Measurements from ENCODE around the gene DBNDD1.
"Not testable (repeated sequence)": the region's sequence is repeated elsewhere in the genome, so short reads cannot be mapped to it uniquely, and the experiment has no call there.

DBNDD1 gene

DNA sequence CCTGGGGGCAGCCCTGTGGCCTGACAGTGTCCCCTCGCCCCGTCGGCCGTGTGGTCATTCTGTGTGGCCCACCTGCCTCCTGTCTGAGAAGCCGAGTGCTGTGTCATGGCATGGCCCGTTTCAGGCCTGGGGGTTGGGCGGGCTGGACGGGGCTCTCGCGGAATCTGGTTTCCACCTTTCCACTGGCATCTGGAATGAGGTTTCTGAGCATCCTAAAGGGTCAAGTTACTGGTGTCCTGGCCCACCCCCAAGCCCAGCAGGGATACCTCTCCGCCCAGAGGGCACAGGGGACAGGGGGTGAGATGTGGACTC lies 7.8 kb downstream of the DBNDD1 start:
- no peak for DNase-seq (ENCODE audit: low read depth)

DNA sequence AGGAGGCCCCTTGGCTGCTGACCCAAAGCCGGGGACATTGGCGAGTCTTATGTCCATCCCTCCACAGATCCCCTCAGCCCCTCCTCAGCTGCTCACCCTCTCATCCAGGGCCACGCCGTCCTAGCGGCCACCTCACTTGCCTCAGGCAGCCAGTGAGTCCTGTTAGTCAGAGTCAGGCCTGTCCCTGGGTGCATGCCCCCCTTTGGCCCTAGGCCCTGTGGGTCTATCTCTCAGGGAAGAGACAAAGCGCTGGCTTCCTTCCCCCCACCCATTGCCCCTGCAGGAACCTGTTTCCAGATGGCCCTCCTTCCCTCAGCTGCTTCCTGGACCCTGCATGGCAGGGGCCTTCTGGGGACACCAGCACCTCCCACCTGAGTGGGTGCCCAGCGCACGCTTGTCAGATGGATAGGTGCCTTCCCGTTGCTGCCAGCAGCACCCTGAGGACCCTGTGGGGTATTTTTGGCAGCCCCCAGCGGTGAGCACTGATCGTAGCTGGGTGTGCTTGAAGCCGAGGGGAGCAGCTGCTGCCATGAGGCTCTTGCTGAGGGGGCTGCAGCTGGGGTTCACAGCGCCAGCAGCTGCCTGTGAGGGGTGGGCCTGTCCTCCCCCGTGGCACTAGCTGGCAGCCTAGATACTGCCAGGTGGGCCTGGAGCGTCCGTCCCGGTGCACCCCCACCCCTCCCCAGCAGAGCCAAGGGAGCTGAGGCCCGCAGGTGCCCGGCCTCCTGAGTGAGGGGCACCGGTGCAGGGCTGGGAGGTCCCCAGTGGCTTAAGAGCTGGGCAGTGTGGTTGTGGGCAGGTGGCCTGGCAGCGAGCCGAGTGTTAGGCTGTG lies 8.4 kb downstream of the DBNDD1 start:
- no peak for DNase-seq (ENCODE audit: low read depth)

DNA sequence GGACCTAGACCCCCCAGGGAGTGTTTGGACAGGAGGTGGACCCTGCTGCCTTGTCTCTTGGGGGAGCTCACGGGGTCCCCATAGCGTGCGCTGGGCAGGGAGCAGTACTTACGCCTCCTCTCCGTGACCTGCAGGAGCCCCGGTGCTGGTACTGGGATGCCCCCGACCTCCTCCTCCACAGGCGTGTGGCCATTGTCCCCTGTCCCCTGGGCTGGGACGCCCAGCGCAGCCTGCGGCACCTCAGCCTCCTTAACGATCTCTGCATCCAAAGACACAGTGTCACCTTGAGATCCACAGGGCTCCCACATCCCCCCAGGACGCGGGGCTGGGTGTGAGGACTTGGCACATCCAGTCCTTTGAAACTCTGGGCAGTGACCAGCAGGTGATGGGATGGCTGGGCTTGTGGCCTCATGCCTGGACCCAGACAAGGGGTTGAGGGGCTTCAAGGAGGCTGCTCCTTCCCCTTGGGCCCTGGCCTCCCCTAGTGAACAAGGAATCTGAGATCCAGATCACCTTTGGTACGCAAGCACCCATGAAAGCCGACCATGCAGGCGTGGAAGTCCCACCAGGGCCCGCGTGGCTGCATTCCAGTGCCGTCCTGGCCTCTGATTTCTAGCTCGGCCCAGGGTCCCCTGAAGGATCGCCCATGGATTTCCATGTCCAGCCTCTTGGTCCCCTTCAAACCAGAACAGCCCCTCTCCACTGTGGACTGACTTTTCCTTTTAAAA lies 9.9 kb downstream of the DBNDD1 start:
- DNase-seq (ENCODE audit: low read depth): no peak

DNA sequence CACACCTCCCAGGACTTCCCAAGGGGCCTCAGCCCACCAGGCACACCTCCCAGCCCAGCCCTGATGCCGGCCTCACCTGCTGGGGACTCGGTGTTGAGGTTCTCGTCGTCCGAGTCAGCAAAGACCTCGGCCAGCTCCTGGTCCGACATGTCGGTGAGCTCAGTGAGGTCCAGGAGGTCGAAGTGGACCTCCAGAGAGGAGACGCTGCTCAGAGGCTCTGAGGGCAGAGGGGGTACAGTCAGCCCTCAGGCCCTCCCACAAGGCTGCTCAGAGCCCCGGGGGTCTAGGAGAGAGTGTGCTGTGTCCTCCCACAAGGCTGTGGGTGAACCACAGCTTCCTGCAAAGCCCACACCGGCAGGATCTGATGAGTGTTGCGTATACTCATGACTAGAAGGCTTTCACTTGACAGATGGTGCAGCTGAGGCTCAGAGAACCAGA lies 10.5 kb downstream of the DBNDD1 start:
- no peak for DNase-seq (ENCODE audit: low read depth)

DNA sequence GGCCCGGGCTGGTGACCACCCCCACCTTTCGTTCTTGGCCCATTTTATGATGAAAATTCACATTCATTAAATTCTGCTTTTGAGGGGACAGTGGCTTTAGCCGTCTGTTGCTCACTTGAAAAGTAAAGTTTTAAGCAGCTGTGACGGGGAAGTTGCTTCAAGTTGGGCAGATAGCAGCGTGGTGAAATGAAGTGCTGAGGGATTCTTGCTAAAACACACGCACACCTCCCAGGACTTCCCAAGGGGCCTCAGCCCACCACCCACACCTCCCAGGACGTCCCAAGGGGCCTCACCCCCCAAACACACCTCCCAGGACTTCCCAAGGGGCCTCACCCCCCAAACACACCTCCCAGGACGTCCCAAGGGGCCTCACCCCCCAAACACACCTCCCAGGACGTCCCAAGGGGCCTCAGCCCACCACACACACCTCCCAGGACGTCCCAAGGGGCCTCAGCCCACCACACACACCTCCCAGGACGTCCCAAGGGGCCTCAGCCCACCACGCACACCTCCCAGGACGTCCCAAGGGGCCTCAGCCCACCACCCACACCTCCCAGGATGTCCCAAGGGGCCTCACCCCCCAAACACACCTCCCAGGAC lies 11.5 kb downstream of the DBNDD1 start:
- not testable (repeated sequence) for DNase-seq (ENCODE audit: low read depth)

DNA sequence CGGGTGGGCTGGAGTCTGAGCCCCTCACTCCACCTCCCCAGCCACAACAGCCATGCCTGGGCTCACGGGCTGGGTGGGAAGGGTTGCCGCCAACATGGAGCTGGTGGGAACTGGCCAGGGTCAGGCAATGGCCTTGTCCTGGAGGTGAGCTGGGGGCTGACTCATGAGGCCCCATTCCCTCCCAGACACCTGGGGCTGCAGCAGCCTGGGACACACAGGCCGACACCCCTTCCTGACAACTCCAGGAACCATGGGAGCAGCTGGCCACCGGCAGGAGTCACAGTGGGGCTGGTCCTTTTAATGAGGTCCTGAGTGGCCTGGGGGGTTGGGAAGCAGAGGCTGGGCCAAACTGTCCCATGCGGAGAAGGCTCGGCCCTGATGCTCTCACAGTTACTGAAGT lies 12.2 kb downstream of the DBNDD1 start:
- DNase-seq (ENCODE audit: low read depth): no peak

DNA sequence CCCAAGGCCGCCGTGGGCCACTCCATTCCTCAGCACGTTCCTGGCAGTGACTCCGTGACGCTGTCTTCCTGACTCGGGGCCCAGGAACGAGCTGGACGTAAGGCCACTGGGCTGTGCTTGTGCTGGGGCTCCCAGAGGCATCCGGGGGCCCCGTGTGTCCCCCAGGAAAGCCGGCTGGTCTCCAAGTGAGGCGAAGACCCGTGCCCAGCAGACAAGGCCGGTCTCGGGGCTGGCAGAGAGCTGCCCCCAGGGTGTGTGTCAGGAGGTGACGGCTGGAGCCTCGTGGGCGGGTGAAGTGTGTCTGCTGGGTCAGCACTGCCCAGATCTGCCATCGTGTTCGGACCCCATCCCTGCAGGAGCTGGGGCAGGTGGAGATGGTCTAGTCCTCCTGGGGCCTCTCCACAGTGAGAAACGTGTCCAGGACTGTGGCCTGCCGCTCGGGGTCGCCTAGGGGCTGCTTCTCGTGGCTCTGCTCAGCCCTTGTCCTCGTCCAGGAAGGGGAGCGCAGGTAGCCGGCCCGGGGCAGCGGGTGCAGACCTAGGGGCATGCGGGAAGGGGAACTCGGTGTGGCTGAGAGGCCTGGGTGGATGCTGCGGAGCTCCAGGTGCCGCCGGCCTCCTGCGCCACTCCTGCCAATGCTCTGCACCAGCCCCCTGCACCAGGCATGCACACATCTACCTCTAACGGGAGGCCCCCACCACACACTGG lies 13.1 kb downstream of the DBNDD1 start:
- no peak for DNase-seq (ENCODE audit: low read depth)

DNA sequence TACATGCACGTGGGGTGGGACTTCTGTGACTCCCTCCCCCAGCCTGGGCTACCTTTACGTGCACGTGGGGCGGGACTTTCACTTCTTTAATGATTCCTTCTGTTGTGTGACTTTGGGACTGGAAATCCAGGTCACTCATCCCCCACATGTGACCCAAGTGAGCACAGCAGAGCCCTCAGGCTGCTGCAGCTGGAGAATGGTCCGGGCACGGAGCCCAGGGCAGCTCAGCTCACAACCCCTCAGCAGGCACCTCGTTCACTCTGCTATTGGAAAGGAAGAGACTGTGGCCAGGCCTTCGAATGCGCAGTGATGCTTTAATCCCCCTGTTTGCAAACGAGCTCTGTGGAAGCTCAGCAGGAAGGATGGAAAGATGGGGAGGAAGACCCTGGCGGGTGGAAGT lies 14.7 kb downstream of the DBNDD1 start:
- no peak for DNase-seq (ENCODE audit: low read depth)

DNA sequence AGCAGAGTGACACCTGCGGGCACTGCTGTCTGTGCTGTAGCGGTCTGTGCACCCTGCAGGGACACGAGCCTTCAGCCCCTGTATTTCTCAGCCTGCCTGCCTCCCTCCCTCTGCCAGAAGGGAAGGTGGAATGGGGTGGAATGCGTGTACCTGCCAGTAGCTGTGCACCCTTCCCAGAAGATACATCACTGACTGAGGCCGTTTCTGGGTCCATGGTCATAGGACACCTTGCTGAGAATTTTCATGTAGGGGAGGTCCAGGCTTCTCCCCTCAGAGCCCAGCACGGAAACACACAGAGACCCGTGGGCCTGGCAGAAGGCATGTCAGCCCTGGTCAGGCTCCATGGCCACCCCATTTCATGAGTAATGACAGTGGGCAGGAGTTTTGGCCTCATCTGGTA lies 16.5 kb downstream of the DBNDD1 start:
- DNase-seq (ENCODE audit: low read depth): no peak

DNA sequence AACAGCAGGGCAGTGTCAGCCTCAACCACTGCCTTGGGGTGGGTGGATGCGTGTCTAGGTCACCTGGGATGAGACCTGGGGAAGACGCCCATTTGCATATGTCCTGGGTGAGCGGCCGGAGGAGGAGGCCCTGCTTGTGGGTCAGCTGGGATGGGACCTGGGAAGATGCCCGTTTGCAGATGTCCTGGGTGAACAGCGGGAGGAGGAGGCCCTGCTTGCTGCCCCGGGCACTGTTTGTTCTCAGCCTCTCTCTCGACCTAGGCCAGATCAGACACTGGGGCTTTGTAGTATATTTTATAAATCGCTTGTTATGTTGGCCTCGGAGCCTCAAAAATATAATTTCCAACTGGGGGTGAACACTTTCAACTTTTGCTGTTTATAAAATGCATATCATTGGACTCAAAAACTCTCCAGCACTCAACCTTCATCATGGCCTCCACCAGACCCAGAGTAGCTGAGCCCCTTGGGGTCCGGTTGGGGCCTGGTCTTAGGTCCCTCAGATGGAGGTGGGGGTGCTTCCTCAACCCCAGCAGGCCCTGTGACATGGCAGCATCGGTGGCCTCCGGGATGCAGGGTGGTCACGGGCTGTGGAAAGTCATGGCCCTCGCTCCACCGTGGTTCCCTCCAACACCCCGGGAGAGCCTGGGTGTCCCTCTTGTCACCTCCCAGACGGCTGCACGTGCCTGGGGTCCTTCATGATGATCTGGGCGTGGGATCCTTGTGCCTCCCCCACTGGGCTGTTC lies 17.3 kb downstream of the DBNDD1 start:
- DNase-seq (ENCODE audit: low read depth): no peak

DNA sequence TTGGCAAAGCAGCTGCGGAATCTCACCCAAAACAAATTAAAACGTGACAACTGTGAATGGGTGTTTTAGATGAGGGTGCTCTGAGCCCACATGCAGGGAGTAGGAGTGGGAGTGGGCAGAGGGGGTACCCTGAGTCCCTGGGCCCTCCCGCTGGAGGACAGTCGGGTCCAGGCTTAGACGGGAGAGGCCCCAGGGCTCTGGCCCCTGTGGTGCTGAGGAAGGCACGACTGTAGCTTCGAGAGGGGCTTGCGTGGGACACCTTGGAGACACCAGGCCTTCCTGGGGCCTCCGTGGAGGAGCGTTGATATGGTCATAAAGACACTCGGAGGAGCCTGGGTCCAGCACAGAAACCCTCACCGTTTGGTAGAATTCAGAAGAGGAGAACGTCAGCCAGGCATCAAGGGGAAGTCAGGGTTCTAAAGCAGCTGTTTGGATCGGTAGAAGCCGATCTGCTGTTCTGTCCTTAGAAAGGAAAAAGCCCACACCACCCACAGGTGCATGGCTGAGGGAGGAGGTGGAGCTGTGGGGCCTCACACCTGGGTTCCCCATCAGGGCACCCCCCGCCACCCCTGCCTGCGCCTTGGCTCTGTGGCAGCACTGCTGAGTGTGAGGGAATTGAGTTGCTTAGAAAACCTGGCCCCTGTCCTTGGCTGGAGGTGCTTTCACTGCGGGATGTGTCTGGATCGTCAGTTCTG lies 18.4 kb downstream of the DBNDD1 start:
- DNase-seq (ENCODE audit: low read depth): no peak

DNA sequence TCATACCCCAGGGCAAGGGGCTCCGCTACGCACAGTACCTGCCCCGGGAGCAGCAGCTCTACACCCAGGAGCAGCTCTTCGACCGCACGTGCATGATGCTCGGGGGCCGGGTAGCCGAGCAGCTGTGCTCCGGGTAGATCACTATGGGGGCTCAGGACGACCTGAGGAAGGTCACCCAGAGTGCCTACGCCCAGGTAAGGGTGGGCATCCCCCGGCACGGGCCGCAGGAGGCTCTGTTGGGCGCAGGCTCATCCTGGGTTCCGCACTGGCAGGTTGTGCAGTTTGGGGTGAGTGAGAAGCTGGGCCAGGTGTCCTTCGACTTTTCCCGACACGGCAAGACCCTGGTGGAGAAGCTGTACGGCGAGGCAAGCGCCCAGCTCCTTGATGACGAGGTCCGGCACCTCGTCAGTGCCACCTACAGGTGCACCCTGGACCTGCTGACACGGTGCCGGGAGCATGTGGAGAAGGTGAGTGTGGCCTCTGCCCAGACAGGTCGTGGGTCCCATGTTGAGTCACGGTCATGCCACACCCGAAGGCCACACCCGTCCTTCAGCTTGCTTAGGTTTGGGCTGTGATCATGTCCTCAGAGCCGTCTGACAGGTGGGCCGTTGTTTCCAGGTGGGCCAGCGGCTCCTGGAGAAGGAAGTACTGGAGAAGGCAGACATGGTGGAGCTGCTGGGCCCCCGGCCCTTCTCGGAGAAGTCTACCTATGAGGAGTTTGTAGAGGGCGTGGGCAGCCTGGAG lies 19.3 kb downstream of the DBNDD1 start:
- DNase-seq (ENCODE audit: low read depth): no peak

DNA sequence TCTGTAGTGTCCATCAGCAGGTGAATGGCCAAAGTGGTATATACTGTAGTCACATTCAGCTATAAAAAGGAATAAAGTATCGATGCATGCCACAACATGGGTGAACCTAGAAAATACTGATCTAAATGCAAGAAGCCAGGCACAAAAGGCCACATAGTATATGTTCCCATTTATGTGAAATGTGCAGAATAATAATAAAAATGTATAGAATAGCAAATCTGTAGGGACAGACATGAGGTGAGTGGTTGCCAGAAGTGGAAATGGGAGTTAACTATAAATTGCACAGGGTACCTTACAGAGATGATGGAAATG lies 23.1 kb downstream of the DBNDD1 start:
- DNase-seq (ENCODE audit: low read depth): no peak

DNA sequence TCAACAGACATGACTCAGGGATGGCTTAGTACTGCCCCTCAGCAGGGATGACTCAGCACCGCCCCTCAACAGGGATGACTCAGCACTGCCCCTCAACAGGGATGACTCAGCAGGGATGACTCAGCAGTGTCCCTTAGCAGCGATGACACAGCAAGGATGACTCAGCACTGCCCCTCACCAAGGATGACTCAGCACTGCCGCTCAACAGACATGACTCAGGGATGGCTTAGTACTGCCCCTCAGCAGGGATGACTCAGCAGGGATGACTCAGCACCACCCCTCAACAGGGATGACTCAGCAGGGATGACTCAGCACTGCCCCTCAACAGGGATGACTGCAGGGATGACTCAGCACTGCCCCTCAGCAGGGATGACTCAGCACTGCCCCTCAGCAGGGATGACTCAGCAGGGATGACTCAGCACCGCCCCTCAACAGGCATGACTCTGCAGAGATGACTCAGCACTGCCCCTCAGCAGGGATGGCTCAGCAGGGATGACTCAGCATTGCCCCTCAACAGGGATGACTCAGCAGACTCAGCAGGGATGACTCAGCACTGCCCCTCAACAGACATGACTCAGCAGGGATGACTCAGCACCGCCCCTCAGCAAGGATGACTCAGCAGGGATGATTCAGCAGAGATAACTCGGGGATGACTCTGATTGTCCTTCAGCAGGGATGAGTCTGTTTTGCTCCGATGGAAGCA lies 23.6 kb downstream of the DBNDD1 start:
- not testable (repeated sequence) for DNase-seq (ENCODE audit: low read depth)

DNA sequence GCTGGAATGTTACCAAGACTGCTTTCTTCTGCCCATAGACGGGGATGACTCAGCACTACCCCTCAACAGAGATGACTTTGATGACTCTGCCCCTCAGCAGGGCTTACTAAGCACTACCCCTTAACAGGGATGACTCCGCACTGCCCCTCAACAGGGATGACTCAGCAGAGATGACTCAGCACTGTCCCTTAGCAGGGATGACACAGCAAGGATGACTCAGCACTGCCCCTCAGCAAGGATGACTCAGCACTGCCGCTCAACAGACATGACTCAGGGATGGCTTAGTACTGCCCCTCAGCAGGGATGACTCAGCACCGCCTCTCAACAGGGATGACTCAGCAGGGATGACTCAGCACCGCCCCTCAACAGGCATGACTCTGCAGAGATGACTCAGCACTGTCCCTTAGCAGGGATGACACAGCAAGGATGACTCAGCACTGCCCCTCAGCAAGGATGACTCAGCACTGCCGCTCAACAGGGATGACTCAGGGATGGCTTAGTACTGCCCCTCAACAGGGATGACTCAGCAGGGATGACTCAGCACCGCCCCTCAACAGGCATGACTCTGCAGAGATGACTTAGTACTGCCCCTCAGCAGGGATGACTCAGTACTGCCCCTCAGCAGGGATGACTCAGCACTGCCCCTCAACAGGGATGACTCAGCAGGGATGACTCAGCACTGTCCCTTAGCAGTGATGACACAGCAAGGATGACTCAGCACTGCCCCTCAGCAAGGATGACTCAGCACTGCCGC lies 24.4 kb downstream of the DBNDD1 start:
- DNase-seq (ENCODE audit: low read depth): not testable (repeated sequence)

DNA sequence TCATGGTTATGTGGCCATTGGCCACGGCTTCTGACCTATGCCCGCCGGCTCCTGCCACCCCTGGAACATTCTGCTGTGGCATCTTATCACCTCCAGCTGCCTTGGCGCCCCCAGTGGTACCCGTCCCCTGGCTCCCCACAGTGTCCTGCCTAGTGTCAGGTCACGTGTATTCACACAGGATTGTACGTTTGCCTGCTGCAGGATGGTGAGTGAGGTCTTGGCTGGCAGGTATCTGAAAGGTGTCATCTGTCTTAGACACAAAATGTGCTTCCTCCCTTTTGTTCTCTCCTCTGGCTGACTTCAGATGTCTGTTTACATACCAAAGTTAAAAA lies 24.9 kb downstream of the DBNDD1 start:
- DNase-seq (ENCODE audit: low read depth): no peak

DNA sequence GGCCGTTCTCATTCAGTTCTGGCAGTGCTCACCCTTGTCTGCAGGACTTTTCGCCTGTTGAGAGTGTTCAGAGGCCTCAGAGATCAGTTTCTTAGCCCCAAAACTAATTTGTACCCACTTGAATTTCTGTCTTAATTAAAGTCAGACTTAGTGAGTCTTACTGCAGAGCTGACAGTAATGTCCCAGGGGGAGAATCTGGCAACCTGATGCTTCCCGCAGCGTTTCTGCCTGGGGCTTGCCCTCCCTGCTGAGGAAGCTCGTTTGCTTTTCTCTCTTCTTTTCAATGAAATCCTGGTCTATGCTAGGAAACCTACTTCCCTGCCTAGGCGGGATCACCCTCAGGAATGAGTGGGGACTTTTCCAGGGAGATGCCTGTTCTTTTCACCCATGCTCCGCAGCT lies 25.3 kb downstream of the DBNDD1 start:
- no peak for DNase-seq (ENCODE audit: low read depth)

DNA sequence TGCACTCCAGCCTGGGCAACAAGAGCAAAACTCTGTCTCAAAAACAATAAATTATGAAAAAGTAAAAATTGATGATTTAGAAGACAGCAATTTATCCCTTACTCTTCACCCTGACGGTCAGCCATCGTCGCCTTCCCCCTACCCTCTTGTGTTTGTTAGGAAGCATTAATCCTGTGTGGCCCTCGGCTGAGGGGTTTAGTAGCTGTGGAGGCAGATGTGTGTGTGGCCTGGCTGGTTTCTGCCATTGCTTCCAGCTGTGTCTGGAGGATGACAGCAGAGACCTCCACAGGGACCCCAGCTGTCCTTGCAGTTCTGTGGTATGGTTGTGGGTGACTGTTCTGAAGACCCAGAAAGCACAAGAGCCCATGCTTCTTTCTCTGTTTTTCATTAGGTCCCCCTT lies 25.9 kb downstream of the DBNDD1 start:
- no peak for DNase-seq (ENCODE audit: low read depth)

DNA sequence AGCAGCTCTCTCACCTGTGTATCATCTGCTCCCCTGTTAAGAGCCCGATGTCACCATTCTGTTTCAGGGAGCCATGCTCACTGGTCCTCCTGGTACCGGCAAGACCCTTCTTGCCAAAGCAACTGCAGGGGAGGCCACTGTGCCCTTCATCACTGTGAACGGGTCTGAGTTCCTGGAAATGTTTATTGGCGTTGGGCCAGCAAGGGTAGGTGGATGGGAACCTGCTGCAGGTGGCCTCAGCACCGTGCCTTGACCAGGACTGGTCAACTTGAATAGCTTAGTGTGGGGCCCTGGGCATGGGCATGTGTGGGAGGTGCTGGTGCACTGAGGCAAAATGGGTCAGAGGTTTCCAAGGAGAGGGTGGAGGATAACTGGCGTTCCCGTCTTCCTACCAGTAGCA lies 28.5 kb downstream of the DBNDD1 start:
- no peak for DNase-seq (ENCODE audit: low read depth)

DNA sequence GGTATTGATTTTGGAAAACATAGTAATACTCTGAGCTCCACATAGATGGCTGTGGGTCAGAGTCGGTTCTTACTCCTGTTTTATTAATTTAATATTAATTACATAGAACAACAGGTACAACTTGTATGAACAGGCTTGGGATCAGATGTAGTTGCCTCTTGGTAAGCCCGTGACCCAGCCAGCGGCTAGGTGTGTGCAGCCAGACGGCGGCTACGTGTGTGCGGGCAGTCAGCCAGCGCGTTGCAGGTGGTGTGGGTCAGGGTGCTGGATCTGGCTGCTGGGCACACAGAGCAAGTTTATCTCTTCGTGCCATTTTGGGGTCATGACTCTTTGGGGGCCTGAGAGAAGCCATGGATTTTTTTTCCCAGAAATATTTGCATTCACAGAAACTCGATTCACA lies 30.3 kb downstream of the DBNDD1 start:
- DNase-seq (ENCODE audit: low read depth): no peak

Measured in GM04503 (cell line).